VCaP (cell line): ENCODE results near the gene GALNT12.
A peak's percentile ranks its signal among the peaks of the same experiment; 100 is the strongest.

Source experiments
- H3K27ac ChIP-seq: fragments of 450-650 bp; 2 replicates; pipeline ENCODE4 v1.5.1; 2017
- TF ChIP-seq, protein P1 (sequence below): fragments of 450-650 bp; conservative IDR thresholded peaks from 2 replicates; pipeline ENCODE4 v1.5.1; 2017; ENCODE audit warnings: mild to moderate bottlenecking, moderate library complexity

The GALNT12 gene

GRCh38 chr9:98791608-98792490, 15.6 kb upstream of the GALNT12 start:
- TF ChIP-seq, protein P1, sequence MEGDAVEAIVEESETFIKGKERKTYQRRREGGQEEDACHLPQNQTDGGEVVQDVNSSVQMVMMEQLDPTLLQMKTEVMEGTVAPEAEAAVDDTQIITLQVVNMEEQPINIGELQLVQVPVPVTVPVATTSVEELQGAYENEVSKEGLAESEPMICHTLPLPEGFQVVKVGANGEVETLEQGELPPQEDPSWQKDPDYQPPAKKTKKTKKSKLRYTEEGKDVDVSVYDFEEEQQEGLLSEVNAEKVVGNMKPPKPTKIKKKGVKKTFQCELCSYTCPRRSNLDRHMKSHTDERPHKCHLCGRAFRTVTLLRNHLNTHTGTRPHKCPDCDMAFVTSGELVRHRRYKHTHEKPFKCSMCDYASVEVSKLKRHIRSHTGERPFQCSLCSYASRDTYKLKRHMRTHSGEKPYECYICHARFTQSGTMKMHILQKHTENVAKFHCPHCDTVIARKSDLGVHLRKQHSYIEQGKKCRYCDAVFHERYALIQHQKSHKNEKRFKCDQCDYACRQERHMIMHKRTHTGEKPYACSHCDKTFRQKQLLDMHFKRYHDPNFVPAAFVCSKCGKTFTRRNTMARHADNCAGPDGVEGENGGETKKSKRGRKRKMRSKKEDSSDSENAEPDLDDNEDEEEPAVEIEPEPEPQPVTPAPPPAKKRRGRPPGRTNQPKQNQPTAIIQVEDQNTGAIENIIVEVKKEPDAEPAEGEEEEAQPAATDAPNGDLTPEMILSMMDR = no peak
- H3K27ac ChIP-seq = no peak overlapping the region

DNA sequence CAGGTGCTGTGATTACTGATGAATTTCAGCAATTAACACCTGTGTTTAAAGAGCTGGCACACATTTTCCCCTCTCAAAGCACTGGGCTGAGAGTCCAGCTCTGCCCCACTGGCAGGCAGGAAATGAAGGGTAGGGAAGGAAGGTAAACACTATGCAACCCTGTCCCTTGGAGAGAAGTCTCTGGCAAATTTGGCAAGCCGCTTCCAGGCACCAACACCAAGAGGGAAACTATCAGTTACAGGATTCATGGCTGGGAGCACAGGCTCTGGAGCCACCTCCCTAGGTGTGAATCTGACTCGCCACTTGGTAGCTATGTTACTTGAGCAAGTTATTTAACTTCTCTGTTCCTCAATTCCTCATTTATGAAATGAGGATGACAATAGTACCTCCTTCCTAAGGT, 14.4 kb upstream of the GALNT12 start:
- TF ChIP-seq, protein P1 = no peak
- no peak overlapping the region for H3K27ac ChIP-seq

- H3K27ac ChIP-seq = no peak overlapping the region
- TF ChIP-seq, protein P1 = no peak
Measured at GRCh38 chr9:98794802-98795201, 12.7 kb upstream of the GALNT12 start.

DNA sequence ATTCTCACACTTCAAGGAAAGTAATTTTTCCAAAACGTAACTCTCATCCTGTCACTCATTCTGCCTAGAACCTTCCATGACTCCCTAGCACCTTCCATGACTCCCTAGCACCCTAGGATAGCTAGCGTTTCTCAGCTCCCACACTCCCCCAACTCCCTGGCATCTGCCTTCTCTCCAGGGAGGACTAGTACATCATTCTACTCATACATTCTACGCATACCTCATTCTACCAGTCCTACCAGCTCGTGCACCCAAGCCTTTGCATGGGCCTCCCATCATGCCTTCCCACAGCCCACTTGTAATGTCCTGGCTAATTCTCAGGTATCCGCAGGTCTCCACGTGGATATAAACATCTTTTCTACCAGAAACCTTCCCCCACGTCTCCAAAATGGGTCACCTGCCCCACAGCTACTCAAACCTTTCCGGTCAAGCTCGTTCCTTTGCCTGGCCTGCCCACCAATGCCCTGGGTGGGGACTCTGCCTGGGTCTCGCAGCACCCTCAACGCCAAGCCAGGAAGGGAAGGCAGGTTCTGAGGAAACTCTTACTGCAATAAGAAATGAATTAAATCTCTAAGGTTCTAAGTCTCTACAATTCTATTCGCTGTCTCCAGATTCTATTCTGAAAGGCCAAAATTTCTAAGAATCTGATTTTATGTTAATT, 12.0 kb upstream of the GALNT12 start:
- H3K27ac ChIP-seq = peak overlapping the region; percentile 79

DNA sequence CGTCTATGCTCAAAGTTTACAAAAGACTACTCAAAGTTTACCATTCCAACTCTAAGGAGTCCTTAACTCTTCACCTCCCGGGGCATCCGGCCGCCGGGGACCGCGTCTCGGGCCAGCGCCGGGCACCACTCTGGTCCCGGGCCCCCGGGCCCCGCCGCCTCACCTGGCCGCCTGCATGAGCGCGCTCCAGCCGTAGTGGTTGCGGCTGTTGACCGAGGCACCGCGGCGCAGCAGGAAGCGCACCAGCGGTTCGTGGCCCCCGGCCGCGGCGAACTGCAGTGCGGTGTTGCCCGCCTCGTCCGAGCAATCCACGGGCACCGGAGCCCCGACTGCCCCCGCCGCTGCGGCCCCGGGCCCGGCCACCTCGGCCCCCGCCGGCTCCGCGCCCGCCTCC, 11.5 kb upstream of the GALNT12 start:
- TF ChIP-seq, protein P1 = no peak
- peak overlapping the region; percentile 79 for H3K27ac ChIP-seq

More for the DNA sequence above, 12.0 kb upstream of the GALNT12 start:
- TF ChIP-seq, protein P1 = no peak

DNA sequence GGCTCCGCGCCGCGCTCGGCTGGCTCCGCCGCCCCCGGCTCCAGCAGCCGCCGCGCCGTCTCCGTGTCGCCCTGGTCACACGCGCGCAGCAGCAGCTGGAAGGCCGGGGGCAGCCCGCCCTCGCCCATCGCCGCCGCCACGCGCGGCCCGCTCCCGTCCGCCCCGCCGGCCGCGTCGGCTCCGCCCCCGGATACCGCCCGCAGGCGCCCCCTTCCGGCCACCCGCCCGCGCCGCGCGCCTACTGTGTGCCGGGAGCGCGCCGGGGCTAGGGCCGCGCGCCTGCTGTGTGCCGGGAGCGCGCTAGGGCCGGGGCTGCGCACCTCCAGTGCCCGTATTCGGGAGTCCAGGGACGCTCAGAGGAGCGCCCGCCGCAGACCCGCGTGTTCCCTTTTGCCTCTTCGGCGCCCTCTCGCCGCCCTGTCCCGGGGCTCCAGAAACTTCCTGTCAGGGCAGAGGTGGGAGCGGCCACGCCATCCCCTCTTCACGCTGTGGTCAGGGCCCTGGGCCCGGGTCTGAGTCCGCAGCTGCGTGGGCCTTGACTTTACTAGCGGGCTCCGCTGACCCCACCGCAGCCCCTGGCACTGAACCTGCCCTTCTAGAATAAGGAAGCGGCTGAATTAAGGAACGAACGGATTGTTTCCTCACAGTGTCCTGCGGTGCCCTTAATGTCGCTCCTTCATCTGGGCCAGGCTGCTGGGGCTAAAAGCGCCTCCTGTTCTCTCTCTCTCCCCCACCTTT, 10.9 kb upstream of the GALNT12 start, which contains the start of gene ANKS6:
ANKS6 (minus strand) TSS at position 192 of the 738 bp plus-strand sequence; CDS start at position 128, 64 bp downstream.
- TF ChIP-seq, protein P1 = peak; percentile 89
- H3K27ac ChIP-seq = peak within 1 kb of the TSS; percentile 79

GRCh38 chr9:98797491-98797890, 10.0 kb upstream of the GALNT12 start:
- TF ChIP-seq, protein P1 = no peak
- H3K27ac ChIP-seq = no peak overlapping the region
